Anterior cingulate cortex (tissue), 58 donors: ENCODE data around the gene CCN5.
"Not testable (repeated sequence)": the region's sequence is repeated elsewhere in the genome, so short reads cannot be mapped to it uniquely, and the experiment has no call there.

ENCODE experiments used
- DNase-seq, 58 donors: peaks; one replicate each; lab custom pipeline; 2025; lab: John Stamatoyannopoulos, UW

Gene CCN5

GRCh38 chr20:44752099-44752931 lies 37.1 kb downstream of the CCN5 start:
- DNase-seq: no peak

GRCh38 chr20:44754554-44754953 lies 39.4 kb downstream of the CCN5 start:
- DNase-seq: no peak

- no peak for DNase-seq
These were observed 41.0 kb downstream of the CCN5 start for GRCh38 chr20:44756011-44756688.

GRCh38 chr20:44756956-44757355 lies 41.8 kb downstream of the CCN5 start:
- DNase-seq: no peak

- DNase-seq: peak in 1 of 58 donors; percentile 35
These were observed 43.3 kb downstream of the CCN5 start for GRCh38 chr20:44758247-44759101.

- no peak for DNase-seq
These were observed 44.4 kb downstream of the CCN5 start for GRCh38 chr20:44759595-44759994.

GRCh38 chr20:44761423-44761822 lies 46.3 kb downstream of the CCN5 start:
- DNase-seq: peak in 1 of 58 donors; percentile 10

GRCh38 chr20:44762466-44763140 lies 47.4 kb downstream of the CCN5 start:
- peak in 2 of 58 donors; percentile 17 to 18 for DNase-seq

- not testable (repeated sequence) for DNase-seq
These were observed 48.6 kb downstream of the CCN5 start for GRCh38 chr20:44763798-44764197.

- DNase-seq: no peak
These were observed 49.9 kb downstream of the CCN5 start for GRCh38 chr20:44765091-44765490.

- peak in 14 of 58 donors; percentile 11 to 53 (median 31) for DNase-seq
These were observed 50.7 kb downstream of the CCN5 start for GRCh38 chr20:44765701-44766347.

- peak in 5 of 58 donors; percentile 10 to 18 (median 14) for DNase-seq
These were observed 53.1 kb downstream of the CCN5 start for GRCh38 chr20:44768256-44768655.

GRCh38 chr20:44768854-44769480 lies 53.8 kb downstream of the CCN5 start:
- DNase-seq: no peak

- DNase-seq: peak in 7 of 58 donors; percentile 14 to 37 (median 22)
These were observed 54.3 kb downstream of the CCN5 start for GRCh38 chr20:44769481-44769863.

GRCh38 chr20:44770484-44771171 lies 55.5 kb downstream of the CCN5 start:
- peak in 4 of 58 donors; percentile 6 to 30 (median 18) for DNase-seq

- no peak for DNase-seq
These were observed 56.0 kb downstream of the CCN5 start for GRCh38 chr20:44771172-44771535.

GRCh38 chr20:44772636-44773035 lies 57.5 kb downstream of the CCN5 start:
- no peak for DNase-seq

GRCh38 chr20:44773070-44773829 lies 58.1 kb downstream of the CCN5 start:
- peak in 1 of 58 donors; percentile 59 for DNase-seq
